CD4-positive, CD25-positive, alpha-beta regulatory T cell (primary cell): ENCODE measurements around the gene LRSAM1. TPM values are rescaled to one million over a fixed set of nuclear protein-coding genes. Genes with fewer than 3 reads are reported as not detected.
A peak's percentile ranks its signal among the peaks of the same experiment; 100 is the strongest.
"Not testable (repeated sequence)": the region's sequence is repeated elsewhere in the genome, so short reads cannot be mapped to it uniquely, and the experiment has no call there.

Experiments
- ATAC-seq, 2 donors: fragments of 150-1000 bp; cut with Tn5 transposase; one replicate each; pipeline ENCODE4 v1.10.0; 2021; ENCODE audit warnings: low read depth in 2 of 2, moderate number of reproducible peaks in 2 of 2, moderate library complexity in 1 of 2
- DNase-seq, 3 donors: peaks; one replicate each; pipeline versions ENCODE4 v3.0.0 to v3.0.0-alpha.2; 2012 to 2022; ENCODE audit warnings: mixed read lengths in 1 of 3
- H3K27ac ChIP-seq: one replicate; pipeline ENCODE4 v1.7.0; 2013; ENCODE audit warnings: mild to moderate bottlenecking, low read length; ENCODE audit not compliant: insufficient read depth, poor library complexity, severe bottlenecking
- H3K27me3 ChIP-seq: one replicate; pipeline ENCODE4 v1.7.0; 2013; ENCODE audit warnings: low read length; ENCODE audit not compliant: control insufficient read depth, insufficient read depth
- H3K36me3 ChIP-seq: one replicate; pipeline ENCODE4 v1.7.0; 2013; ENCODE audit warnings: mild to moderate bottlenecking, low read length, moderate library complexity; ENCODE audit not compliant: control insufficient read depth, insufficient read depth
- H3K4me1 ChIP-seq: 2 replicates; pipeline ENCODE4 v1.7.0; 2013; ENCODE audit warnings: mild to moderate bottlenecking, low read length; ENCODE audit not compliant: insufficient read depth, control insufficient read depth, poor library complexity, severe bottlenecking
- H3K4me3 ChIP-seq: one replicate; pipeline ENCODE4 v1.7.0; 2013; ENCODE audit warnings: low read depth, mild to moderate bottlenecking, low read length, moderate library complexity
- H3K9me3 ChIP-seq, 2 experiments: 1 replicate in 1 of 2; 2 replicates in 1 of 2; pipeline ENCODE4 v1.7.0; 2013; ENCODE audit warnings: low read length in 2 of 2, mild to moderate bottlenecking in 1 of 2, moderate library complexity in 1 of 2; ENCODE audit not compliant: control insufficient read depth in 2 of 2
- H3K27ac Mint-ChIP-seq, 3 donors: one replicate each; pipeline ENCODE4 v1.8.0; 2020 to 2022; ENCODE audit warnings: mild to moderate bottlenecking in 3 of 3, mixed read lengths in 3 of 3, moderate library complexity in 2 of 3
- H3K27me3 Mint-ChIP-seq: one replicate; pipeline ENCODE4 v1.8.0; 2022; ENCODE audit warnings: mild to moderate bottlenecking, mixed read lengths
- H3K36me3 Mint-ChIP-seq: one replicate; pipeline ENCODE4 v1.8.0; 2020; ENCODE audit warnings: mixed read lengths
- H3K4me1 Mint-ChIP-seq, 4 donors: one replicate each; pipeline ENCODE4 v1.8.0; 2020 to 2022; ENCODE audit warnings: mixed read lengths in 4 of 4, mild to moderate bottlenecking in 1 of 4
- H3K4me3 Mint-ChIP-seq, 4 donors: one replicate each; pipeline ENCODE4 v1.8.0; 2020 to 2022; ENCODE audit warnings: mild to moderate bottlenecking in 4 of 4, mixed read lengths in 4 of 4, moderate library complexity in 3 of 4
- H3K9me3 Mint-ChIP-seq, 7 donors: one replicate each; pipeline ENCODE4 v1.8.0; 2020 to 2022; ENCODE audit warnings: mixed read lengths in 7 of 7, mild to moderate bottlenecking in 3 of 7, moderate library complexity in 2 of 7
- polyA plus RNA-seq, 4 donors: library from polyadenylated mRNA; unstranded; fragments of 300-500 nt; fragmentation: Illumina TruSeq; gene quantifications; one replicate each; pipeline ENCODE4 v1.2.3, GENCODE V29; 2021
- total RNA-seq: library from RNA; stranded (reverse); gene quantifications from one replicate; pipeline ENCODE4 v1.2.3, GENCODE V29; 2022

LRSAM1 gene
- total and polyA plus RNA-seq, 5 donors from 2014 or later = 3.9 to 24.0 (median 5.5) TPM

GRCh38 chr9:127463911-127464310 lies 12.6 kb downstream of the LRSAM1 start:
- Histone ChIP-seq H3K4me3 (no peak overlapping the region), H3K27ac (no peak overlapping the region), H3K36me3 (peaks cover 44% of the 10 kb centered on the region), H3K4me1 (no peaks in the 10 kb centered on the region), H3K27me3 (no peaks in the 10 kb centered on the region), H3K9me3 (no peaks in the 10 kb centered on the region)
- Mint-ChIP-seq H3K27me3 (no peaks in the 10 kb centered on the region), H3K9me3 (peaks cover 0 to 2% (median 0%) of the 10 kb centered on the region in 7 donors), H3K36me3 (peaks cover 28% of the 10 kb centered on the region), H3K4me3 (no peak overlapping the region), H3K4me1 (no peaks in the 10 kb centered on the region), H3K27ac (no peak overlapping the region)
- ATAC-seq (no peak), DNase-seq (no peak)

DNA sequence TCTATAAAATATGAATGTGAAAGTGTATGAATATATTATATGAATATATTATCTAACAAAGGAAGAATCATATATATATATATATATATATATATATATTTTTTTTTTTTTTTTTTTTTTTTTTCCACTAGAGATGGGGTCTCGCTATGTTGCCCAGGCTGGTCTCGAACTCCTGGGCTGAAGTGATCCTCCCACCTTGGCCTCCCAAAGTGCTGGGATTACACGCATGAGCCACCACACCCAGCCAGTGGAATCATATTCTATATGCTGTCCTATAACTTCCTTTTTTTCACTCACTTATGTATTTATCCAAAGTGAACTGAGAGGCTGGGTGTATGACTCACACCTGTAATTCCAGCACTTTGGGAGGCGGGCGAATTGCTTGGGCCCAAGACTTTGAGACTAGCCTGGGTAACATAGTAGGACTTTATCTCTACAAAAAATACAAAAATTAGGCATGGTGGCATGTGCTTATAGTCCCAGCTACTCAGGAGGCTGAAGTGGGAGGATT lies 15.2 kb downstream of the LRSAM1 start:
- H3K27me3 Mint-ChIP-seq, H3K27ac ChIP-seq, ATAC-seq, H3K4me3 ChIP-seq, H3K4me3 Mint-ChIP-seq, H3K27me3 ChIP-seq, DNase-seq, H3K27ac Mint-ChIP-seq, H3K4me1 ChIP-seq, H3K9me3 Mint-ChIP-seq, H3K9me3 ChIP-seq, H3K4me1 Mint-ChIP-seq: not testable (repeated sequence)
- peaks cover 27% of the 10 kb centered on the region for H3K36me3 ChIP-seq
- H3K36me3 Mint-ChIP-seq = peaks cover 34% of the 10 kb centered on the region

DNA sequence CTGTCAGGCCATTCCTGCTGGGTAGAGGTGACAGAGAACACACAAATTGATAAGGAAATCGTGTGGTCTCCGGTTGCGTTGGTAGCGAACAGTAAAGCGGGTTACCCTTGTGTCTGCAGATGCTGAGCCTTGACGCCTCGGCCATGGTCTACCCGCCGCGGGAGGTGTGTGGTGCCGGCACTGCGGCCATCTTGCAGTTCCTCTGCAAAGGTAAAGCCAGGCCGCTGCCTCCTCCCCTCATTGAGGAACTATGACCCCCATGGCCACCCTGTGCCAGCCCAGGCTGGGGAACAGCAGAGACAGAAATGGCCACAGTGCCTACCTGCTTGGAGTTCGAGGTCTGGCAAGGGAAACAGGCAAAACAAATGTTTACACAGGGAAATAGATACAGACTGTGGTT lies 16.3 kb downstream of the LRSAM1 start:
- Histone ChIP-seq H3K4me1 (no peaks in the 10 kb centered on the region), H3K27ac (no peak overlapping the region), H3K4me3 (no peak overlapping the region), H3K9me3 (no peaks in the 10 kb centered on the region), H3K36me3 (peaks cover 15% of the 10 kb centered on the region), H3K27me3 (no peaks in the 10 kb centered on the region)
- ATAC-seq (no peak), DNase-seq (no peak)
- Mint-ChIP-seq H3K4me3 (no peak overlapping the region), H3K36me3 (peaks cover 24% of the 10 kb centered on the region), H3K27me3 (no peaks in the 10 kb centered on the region), H3K4me1 (peaks cover 0 to under 1% (median 0%) of the 10 kb centered on the region in 4 donors), H3K9me3 (no peaks in the 10 kb centered on the region), H3K27ac (no peak overlapping the region)

- no peak overlapping the region for H3K4me3 ChIP-seq
- no peaks in the 10 kb centered on the region for H3K27me3 Mint-ChIP-seq
- no peak overlapping the region for H3K4me3 Mint-ChIP-seq
- peaks cover 7% of the 10 kb centered on the region for H3K36me3 ChIP-seq
- peaks cover 0 to 6% (median 0%) of the 10 kb centered on the region in 4 donors for H3K4me1 Mint-ChIP-seq
- no peak overlapping the region for H3K27ac ChIP-seq
- no peaks in the 10 kb centered on the region for H3K9me3 Mint-ChIP-seq
- H3K27me3 ChIP-seq = no peaks in the 10 kb centered on the region
- H3K9me3 ChIP-seq = no peaks in the 10 kb centered on the region
- H3K27ac Mint-ChIP-seq = no peak overlapping the region
- H3K4me1 ChIP-seq = no peaks in the 10 kb centered on the region
- DNase-seq (no peak), ATAC-seq (no peak)
- peaks cover 21% of the 10 kb centered on the region for H3K36me3 Mint-ChIP-seq
Measured at GRCh38 chr9:127470662-127471061, 19.4 kb downstream of the LRSAM1 start.

GRCh38 chr9:127473501-127473900 lies 22.2 kb downstream of the LRSAM1 start:
- H3K4me1 Mint-ChIP-seq = peaks cover 0 to 6% (median 0%) of the 10 kb centered on the region in 4 donors
- no peak overlapping the region for H3K27ac Mint-ChIP-seq

DNA sequence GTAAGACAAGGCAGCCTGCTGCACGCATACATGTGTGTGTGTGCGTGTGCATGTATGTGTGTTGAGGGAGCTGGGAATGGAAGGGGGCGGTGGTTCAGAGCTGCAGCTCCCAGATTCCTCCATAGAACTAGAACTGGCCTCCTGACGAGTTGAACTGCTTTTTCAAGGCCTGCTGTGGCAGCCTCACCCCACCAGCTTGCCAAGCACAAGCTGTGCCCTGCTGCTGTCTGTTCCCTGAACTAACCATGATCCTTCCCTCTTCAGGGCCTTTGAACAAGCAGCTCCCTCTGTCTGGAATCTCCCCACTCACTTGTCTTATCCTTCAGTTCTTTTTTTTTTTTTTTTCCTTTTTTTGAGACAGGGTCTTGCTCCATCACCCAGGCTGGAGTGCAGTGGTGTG lies 22.6 kb downstream of the LRSAM1 start:
- Mint-ChIP-seq H3K4me3 (no peak overlapping the region), H3K27ac (peak overlapping the region in 1 of 3 donors; percentile 24), H3K36me3 (peaks cover 24% of the 10 kb centered on the region), H3K27me3 (no peaks in the 10 kb centered on the region), H3K4me1 (peaks cover 0 to 6% (median 0%) of the 10 kb centered on the region in 4 donors), H3K9me3 (no peaks in the 10 kb centered on the region)
- ATAC-seq = no peak
- Histone ChIP-seq H3K4me1 (no peaks in the 10 kb centered on the region), H3K36me3 (peaks cover 12% of the 10 kb centered on the region), H3K27ac (no peak overlapping the region), H3K27me3 (no peaks in the 10 kb centered on the region), H3K4me3 (no peak overlapping the region), H3K9me3 (no peaks in the 10 kb centered on the region)
- DNase-seq = no peak

More at GRCh38 chr9:127473501-127473900, 22.2 kb downstream of the LRSAM1 start:
- Mint-ChIP-seq H3K4me3 (no peak overlapping the region), H3K9me3 (no peaks in the 10 kb centered on the region), H3K27me3 (no peaks in the 10 kb centered on the region), H3K36me3 (peaks cover 20% of the 10 kb centered on the region)
- Histone ChIP-seq H3K36me3 (peaks cover 9% of the 10 kb centered on the region), H3K27me3 (no peaks in the 10 kb centered on the region), H3K9me3 (no peaks in the 10 kb centered on the region), H3K27ac (no peak overlapping the region), H3K4me3 (no peak overlapping the region), H3K4me1 (no peaks in the 10 kb centered on the region)
- ATAC-seq (no peak), DNase-seq (no peak)

DNA sequence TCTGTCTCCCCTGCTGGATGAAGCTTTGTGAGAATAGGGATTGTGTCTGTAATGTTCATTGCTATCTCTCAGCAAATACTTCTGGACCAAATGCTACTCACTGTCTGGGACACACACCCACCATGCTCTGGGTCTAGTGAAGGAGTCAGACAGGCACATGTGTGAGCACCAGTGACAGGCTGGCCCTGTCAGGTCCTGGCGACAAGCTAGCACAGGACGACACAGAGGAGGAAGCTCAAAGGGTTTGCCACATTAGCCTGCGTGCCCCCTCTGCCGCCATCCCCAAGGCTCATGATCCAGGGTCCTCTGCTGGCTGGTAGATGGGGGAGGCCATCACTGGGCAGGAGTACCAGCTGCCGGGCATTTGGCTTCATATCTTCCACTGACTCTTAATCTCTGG lies 23.3 kb downstream of the LRSAM1 start:
- Histone ChIP-seq H3K9me3 (no peaks in the 10 kb centered on the region), H3K36me3 (peaks cover 19% of the 10 kb centered on the region), H3K4me3 (no peak overlapping the region), H3K27ac (no peak overlapping the region), H3K27me3 (no peaks in the 10 kb centered on the region), H3K4me1 (no peaks in the 10 kb centered on the region)
- DNase-seq (no peak), ATAC-seq (no peak)
- H3K9me3 Mint-ChIP-seq = no peaks in the 10 kb centered on the region
- H3K27ac Mint-ChIP-seq = no peak overlapping the region
- peaks cover 24% of the 10 kb centered on the region for H3K36me3 Mint-ChIP-seq
- H3K4me1 Mint-ChIP-seq = peaks cover 0 to 6% (median 0%) of the 10 kb centered on the region in 4 donors
- H3K4me3 Mint-ChIP-seq = no peak overlapping the region
- no peaks in the 10 kb centered on the region for H3K27me3 Mint-ChIP-seq

DNA sequence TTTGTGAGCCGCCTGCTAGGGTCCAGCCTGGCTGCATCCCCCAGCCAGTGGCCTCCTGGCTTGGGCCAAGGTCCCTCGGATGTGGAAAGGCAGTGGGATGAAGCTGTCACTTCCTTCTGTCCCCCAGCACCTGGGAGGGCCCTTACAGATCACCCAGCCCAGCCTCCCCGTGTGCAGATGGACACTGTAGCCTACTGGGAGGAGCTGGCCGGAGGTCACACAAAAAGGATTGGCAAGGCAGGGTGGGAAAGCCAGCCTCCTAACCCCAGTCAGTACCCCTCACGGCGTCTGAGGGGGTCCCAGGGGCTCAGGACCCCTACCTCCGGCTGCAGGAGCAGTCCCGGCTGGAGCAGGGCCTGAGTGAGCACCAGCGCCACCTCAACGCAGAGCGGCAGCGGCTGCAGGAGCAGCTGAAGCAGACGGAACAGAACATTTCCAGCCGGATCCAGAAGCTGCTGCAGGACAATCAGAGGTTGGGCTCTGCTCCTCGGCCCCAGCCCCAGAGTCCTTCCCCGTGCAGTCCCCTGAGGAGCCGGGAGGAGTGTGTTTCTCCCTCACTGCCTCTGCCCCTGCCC lies 28.3 kb downstream of the LRSAM1 start:
- H3K36me3 Mint-ChIP-seq = peaks cover 27% of the 10 kb centered on the region
- H3K27me3 Mint-ChIP-seq = no peaks in the 10 kb centered on the region
- H3K27me3 ChIP-seq = no peaks in the 10 kb centered on the region
- H3K36me3 ChIP-seq = peaks cover 34% of the 10 kb centered on the region
- H3K27ac Mint-ChIP-seq = no peak overlapping the region
- DNase-seq (no peak), ATAC-seq (no peak)
- no peaks in the 10 kb centered on the region for H3K9me3 ChIP-seq
- no peaks in the 10 kb centered on the region for H3K4me1 Mint-ChIP-seq
- no peak overlapping the region for H3K4me3 ChIP-seq
- no peak overlapping the region for H3K4me3 Mint-ChIP-seq
- no peaks in the 10 kb centered on the region for H3K9me3 Mint-ChIP-seq
- no peaks in the 10 kb centered on the region for H3K4me1 ChIP-seq
- H3K27ac ChIP-seq = no peak overlapping the region
